ENCODE measurements around the gene MYRIP.
"Not testable (repeated sequence)": the region's sequence is repeated elsewhere in the genome, so short reads cannot be mapped to it uniquely, and the experiment has no call there.

The MYRIP gene

GRCh38 chr3:39809181-39809994 lies at the start of gene MYRIP:
MYRIP (plus strand) TSS chr3:39809609; CDS start chr3:39900817, 91,208 bp downstream.
- no peak for DNase-seq

- DNase-seq, result no peak
Measured at GRCh38 chr3:39760325-39760724, 49.1 kb upstream of the MYRIP start.

- DNase-seq, result no peak
Measured at GRCh38 chr3:39762537-39763070, 46.8 kb upstream of the MYRIP start.

- no peak for DNase-seq
Measured at GRCh38 chr3:39763390-39763789, 46.0 kb upstream of the MYRIP start.

GRCh38 chr3:39765575-39765974 lies 43.8 kb upstream of the MYRIP start:
- no peak for DNase-seq

- no peak for DNase-seq
Measured at GRCh38 chr3:39766433-39766832, 43.0 kb upstream of the MYRIP start.

- DNase-seq, result not testable (repeated sequence)
Measured at GRCh38 chr3:39766909-39767308, 42.5 kb upstream of the MYRIP start.

GRCh38 chr3:39778168-39778567 lies 31.2 kb upstream of the MYRIP start:
- DNase-seq, result not testable (repeated sequence)

- no peak for DNase-seq
Measured at GRCh38 chr3:39779511-39780230, 29.7 kb upstream of the MYRIP start.

GRCh38 chr3:39780352-39780751 lies 29.1 kb upstream of the MYRIP start:
- DNase-seq, result no peak

- DNase-seq, result no peak
Measured at GRCh38 chr3:39781025-39781424, 28.4 kb upstream of the MYRIP start.

GRCh38 chr3:39781632-39782031 lies 27.8 kb upstream of the MYRIP start:
- DNase-seq, result no peak

GRCh38 chr3:39783680-39784079 lies 25.7 kb upstream of the MYRIP start:
- DNase-seq, result no peak

GRCh38 chr3:39784922-39785321 lies 24.5 kb upstream of the MYRIP start:
- no peak for DNase-seq

GRCh38 chr3:39788128-39788883 lies 21.1 kb upstream of the MYRIP start:
- DNase-seq, result no peak

GRCh38 chr3:39791603-39792002 lies 17.8 kb upstream of the MYRIP start:
- DNase-seq, result no peak

GRCh38 chr3:39794880-39795279 lies 14.5 kb upstream of the MYRIP start:
- DNase-seq, result no peak

GRCh38 chr3:39801216-39801615 lies 8.2 kb upstream of the MYRIP start:
- no peak for DNase-seq

- not testable (repeated sequence) for DNase-seq
Measured at GRCh38 chr3:39802486-39802885, 6.9 kb upstream of the MYRIP start.

GRCh38 chr3:39803956-39804355 lies 5.5 kb upstream of the MYRIP start:
- no peak for DNase-seq

- DNase-seq, result no peak
Measured at GRCh38 chr3:39804951-39805350, 4.5 kb upstream of the MYRIP start.

- no peak for DNase-seq
Measured at GRCh38 chr3:39805650-39806049, 3.8 kb upstream of the MYRIP start.

GRCh38 chr3:39806820-39807219 lies 2.6 kb upstream of the MYRIP start:
- no peak for DNase-seq

All from NCI-H446 treated with DMSO at 0.1 percent for 48 hours (cell line).